ENCODE data around the gene ERF. TPM values are rescaled to one million over a fixed set of nuclear protein-coding genes. Genes with fewer than 3 reads are reported as not detected.

The ERF gene
- total and polyA plus RNA-seq, 2 donors (not counting 1 experiment from before 2014, with no cell fraction given), result 48.6 to 51.5 TPM

- ATAC-seq (ENCODE audit: low read depth) (no peak), DNase-seq (no peak)
- WGBS (ENCODE audit: insufficient coverage), result 96% methylated on average over 4 of the region's 7 CpGs
- no peak overlapping the region for H3K27ac ChIP-seq (ENCODE audit: low read length in 2 of 2)
- peaks cover 33% of the 10 kb centered on the region for H3K79me2 ChIP-seq (ENCODE audit: control insufficient read depth, insufficient read depth, low read length)
- peaks cover 7% of the 10 kb centered on the region for H3K4me1 Mint-ChIP-seq
- no peak overlapping the region for H3K4me2 ChIP-seq (replicated peaks; ENCODE audit: low read depth, low read length, poor library complexity, severe bottlenecking)
- peaks cover 85% of the 10 kb centered on the region for H4K20me1 ChIP-seq (ENCODE audit: control insufficient read depth, insufficient read depth, low read length, poor library complexity, severe bottlenecking)
- H3K36me3 ChIP-seq (replicated peaks in 1 of 2; ENCODE audit: control extremely low read depth in 1 of 2, control insufficient read depth in 1 of 2, extremely low read depth in 1 of 2, insufficient read depth in 2 of 2, low read length in 1 of 2), result peaks cover 3 to 76% of the 10 kb centered on the region in 2 experiments
- no peaks in the 10 kb centered on the region for H3K9me3 Mint-ChIP-seq (ENCODE audit: insufficient read depth)
- no peaks in the 10 kb centered on the region for H3K27me3 ChIP-seq (replicated peaks in 1 of 4; ENCODE audit: control extremely low read depth in 1 of 4, control insufficient read depth in 3 of 4, insufficient read depth in 4 of 4, low read length in 3 of 4)
- ChIA-PET CTCF (interaction anchor here (0.7 to 1.2 kb wide), 4 partner anchors 13 to 125 kb away, joined by 3 to 4 read pairs (median 3); partner anchors contain the start of gene ZNF526), POLR2A (interaction anchor here (1.1 kb wide), 1 partner anchor 10 kb away, joined by 3 read pairs; the partner anchor contains the start of gene GSK3A)
- no peaks in the 10 kb centered on the region for H3K4me1 ChIP-seq (ENCODE audit: control insufficient read depth in 2 of 2, insufficient read depth in 2 of 2, low read length in 2 of 2)
- H3K9ac ChIP-seq (ENCODE audit: low read length), result no peak overlapping the region
- intact Hi-C loops (cut with micrococcal nuclease), result no loop called here
- TF ChIP-seq, protein P1, sequence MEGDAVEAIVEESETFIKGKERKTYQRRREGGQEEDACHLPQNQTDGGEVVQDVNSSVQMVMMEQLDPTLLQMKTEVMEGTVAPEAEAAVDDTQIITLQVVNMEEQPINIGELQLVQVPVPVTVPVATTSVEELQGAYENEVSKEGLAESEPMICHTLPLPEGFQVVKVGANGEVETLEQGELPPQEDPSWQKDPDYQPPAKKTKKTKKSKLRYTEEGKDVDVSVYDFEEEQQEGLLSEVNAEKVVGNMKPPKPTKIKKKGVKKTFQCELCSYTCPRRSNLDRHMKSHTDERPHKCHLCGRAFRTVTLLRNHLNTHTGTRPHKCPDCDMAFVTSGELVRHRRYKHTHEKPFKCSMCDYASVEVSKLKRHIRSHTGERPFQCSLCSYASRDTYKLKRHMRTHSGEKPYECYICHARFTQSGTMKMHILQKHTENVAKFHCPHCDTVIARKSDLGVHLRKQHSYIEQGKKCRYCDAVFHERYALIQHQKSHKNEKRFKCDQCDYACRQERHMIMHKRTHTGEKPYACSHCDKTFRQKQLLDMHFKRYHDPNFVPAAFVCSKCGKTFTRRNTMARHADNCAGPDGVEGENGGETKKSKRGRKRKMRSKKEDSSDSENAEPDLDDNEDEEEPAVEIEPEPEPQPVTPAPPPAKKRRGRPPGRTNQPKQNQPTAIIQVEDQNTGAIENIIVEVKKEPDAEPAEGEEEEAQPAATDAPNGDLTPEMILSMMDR (IDR thresholded peaks at IDR 0.05), result no peak
- H3K27me3 Mint-ChIP-seq, result no peaks in the 10 kb centered on the region
- H3K9me3 ChIP-seq (ENCODE audit: control extremely low read depth in 1 of 3, control insufficient read depth in 2 of 3, insufficient read depth in 1 of 3, low read length in 2 of 3), result no peaks in the 10 kb centered on the region
- no peak overlapping the region for H2AFZ ChIP-seq (ENCODE audit: insufficient read depth, low read depth, low read length, poor library complexity, severe bottlenecking)
- H3K4me3 ChIP-seq (ENCODE audit: control extremely low read depth in 1 of 5, extremely low read depth in 1 of 5, insufficient read depth in 1 of 5, low read depth in 2 of 5, low read length in 4 of 5), result no peak overlapping the region
- H3K27ac Mint-ChIP-seq, result no peak overlapping the region
- no peak overlapping the region for H3K4me3 Mint-ChIP-seq
Observed at GRCh38 chr19:42233106-42233505, 21.8 kb downstream of the ERF start.

DNA sequence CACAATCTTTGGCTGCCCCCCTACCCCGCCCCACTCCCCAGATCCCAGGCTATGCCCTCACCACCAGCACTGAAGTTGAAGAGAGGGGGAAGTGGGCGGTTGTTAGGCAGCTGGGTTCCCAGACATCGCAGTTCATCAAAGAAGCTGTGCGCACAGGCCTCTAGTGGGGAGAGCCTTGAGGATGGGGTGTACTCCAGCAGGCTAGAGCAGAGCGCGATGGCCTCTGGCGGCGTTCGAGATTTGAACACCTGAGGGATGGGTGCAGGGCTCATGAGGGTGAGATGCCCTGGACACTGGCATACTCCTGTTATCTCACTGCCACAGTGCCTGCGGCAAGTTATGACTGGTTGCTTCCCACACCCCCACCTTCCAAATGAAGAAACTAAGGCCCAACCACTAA lies 22.5 kb downstream of the ERF start:
- Histone ChIP-seq H3K9me3 (ENCODE audit: control extremely low read depth in 1 of 3, control insufficient read depth in 2 of 3, insufficient read depth in 1 of 3, low read length in 2 of 3) (no peaks in the 10 kb centered on the region), H3K4me1 (ENCODE audit: control insufficient read depth in 2 of 2, insufficient read depth in 2 of 2, low read length in 2 of 2) (no peaks in the 10 kb centered on the region), H2AFZ (ENCODE audit: insufficient read depth, low read depth, low read length, poor library complexity, severe bottlenecking) (no peak overlapping the region), H3K79me2 (ENCODE audit: control insufficient read depth, insufficient read depth, low read length) (peaks cover 31% of the 10 kb centered on the region), H4K20me1 (ENCODE audit: control insufficient read depth, insufficient read depth, low read length, poor library complexity, severe bottlenecking) (peaks cover 88% of the 10 kb centered on the region), H3K27ac (ENCODE audit: low read length in 2 of 2) (no peak overlapping the region), H3K36me3 (replicated peaks in 1 of 2; ENCODE audit: control extremely low read depth in 1 of 2, control insufficient read depth in 1 of 2, extremely low read depth in 1 of 2, insufficient read depth in 2 of 2, low read length in 1 of 2) (peaks cover 3 to 76% of the 10 kb centered on the region in 2 experiments), H3K9ac (ENCODE audit: low read length) (no peak overlapping the region), H3K4me2 (replicated peaks; ENCODE audit: low read depth, low read length, poor library complexity, severe bottlenecking) (no peak overlapping the region), H3K4me3 (ENCODE audit: control extremely low read depth in 1 of 5, extremely low read depth in 1 of 5, insufficient read depth in 1 of 5, low read depth in 2 of 5, low read length in 4 of 5) (no peak overlapping the region), H3K27me3 (replicated peaks in 1 of 4; ENCODE audit: control extremely low read depth in 1 of 4, control insufficient read depth in 3 of 4, insufficient read depth in 4 of 4, low read length in 3 of 4) (no peaks in the 10 kb centered on the region)
- CTCF ChIA-PET, result no interaction called here
- POLR2A ChIA-PET, result no interaction called here
- H3K27ac Mint-ChIP-seq, result no peak overlapping the region
- no peaks in the 10 kb centered on the region for H3K9me3 Mint-ChIP-seq (ENCODE audit: insufficient read depth)
- no peaks in the 10 kb centered on the region for H3K27me3 Mint-ChIP-seq
- no peak overlapping the region for H3K4me3 Mint-ChIP-seq
- intact Hi-C loops (cut with micrococcal nuclease), result no loop called here
- DNase-seq (no peak), ATAC-seq (ENCODE audit: low read depth) (no peak)
- 100% methylated on average over 3 of the region's 10 CpGs for WGBS (ENCODE audit: insufficient coverage)
- TF ChIP-seq, protein P1 (IDR thresholded peaks at IDR 0.05), result no peak
- no peak for TF ChIP-seq EZH2 (IDR thresholded peaks at IDR 0.05; ENCODE audit: borderline replicate concordance, insufficient read depth, low read depth, low read length, poor library complexity, severe bottlenecking)
- H3K4me1 Mint-ChIP-seq, result peaks cover 7% of the 10 kb centered on the region

All from B cell (primary cell).